GM18502 (cell line): ENCODE data around the gene YTHDC1.
"Not testable (repeated sequence)": the region's sequence is repeated elsewhere in the genome, so short reads cannot be mapped to it uniquely, and the experiment has no call there.

Source experiments
- ATAC-seq: cut with Tn5 transposase; IDR thresholded peaks from one replicate; pipeline ENCODE4 v1.9.1; 2021; ENCODE audit warnings: mild to moderate bottlenecking; ENCODE audit not compliant: unreplicated experiment, poor library complexity

The YTHDC1 gene

DNA sequence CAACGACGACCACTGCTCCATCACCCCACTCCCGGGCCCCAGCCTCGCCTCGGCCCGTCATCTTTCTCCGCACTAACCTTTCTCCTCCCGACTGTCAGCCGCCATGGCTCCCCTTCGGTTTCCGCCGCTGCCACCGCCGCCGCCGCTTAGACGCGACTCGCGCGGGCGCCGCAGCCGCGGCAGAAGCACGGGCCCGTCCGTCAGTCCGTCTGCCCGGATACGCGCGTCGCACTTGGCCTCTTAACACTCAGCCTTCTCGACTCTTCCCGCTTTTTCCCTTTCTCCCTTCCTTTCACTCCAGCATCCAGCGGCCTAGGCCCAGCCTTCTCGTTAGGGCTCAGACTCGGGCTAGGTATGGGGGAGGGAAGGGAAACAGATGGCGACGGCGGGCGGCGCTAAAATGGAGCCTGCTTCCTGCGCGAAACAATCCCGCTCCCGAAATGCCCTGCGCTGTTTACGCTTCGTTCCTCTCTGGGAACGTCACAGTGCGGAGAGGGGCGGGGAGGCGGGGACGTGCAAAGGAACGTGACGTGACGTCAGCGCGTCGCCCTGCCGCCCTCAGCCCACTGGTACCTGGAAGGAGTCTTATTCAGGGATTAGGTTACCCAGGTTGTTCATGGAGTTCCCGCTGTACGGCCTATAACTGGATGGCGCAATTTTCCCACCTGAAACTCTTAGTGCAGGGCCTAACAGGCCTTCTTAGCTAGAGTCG is at the start of gene YTHDC1:
TSS of gene YTHDC1 (minus strand) at position 442 of the 712 bp plus-strand sequence. CDS start at position 105, 337 bp downstream.
- peak; percentile 97 for ATAC-seq

DNA sequence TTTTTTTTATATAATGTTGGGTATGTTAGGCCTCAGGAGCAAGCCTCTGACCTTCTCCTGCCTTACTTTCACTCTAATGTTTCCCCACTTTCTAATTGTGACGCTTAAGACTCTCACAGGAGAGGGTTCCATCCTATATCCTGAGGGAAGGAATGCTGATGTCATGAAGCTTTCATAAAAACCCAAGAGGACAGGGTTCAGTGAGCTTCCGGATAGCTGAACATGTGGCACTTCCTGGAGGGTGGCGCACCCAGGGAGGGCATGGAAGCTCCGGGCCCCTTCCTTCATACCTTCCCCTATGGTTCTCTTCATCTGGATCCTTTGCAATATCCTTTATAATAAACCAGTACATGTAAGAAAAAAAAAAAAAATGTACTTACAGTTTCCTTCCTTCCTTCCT is 49.4 kb upstream of the YTHDC1 start:
- no peak for ATAC-seq

DNA sequence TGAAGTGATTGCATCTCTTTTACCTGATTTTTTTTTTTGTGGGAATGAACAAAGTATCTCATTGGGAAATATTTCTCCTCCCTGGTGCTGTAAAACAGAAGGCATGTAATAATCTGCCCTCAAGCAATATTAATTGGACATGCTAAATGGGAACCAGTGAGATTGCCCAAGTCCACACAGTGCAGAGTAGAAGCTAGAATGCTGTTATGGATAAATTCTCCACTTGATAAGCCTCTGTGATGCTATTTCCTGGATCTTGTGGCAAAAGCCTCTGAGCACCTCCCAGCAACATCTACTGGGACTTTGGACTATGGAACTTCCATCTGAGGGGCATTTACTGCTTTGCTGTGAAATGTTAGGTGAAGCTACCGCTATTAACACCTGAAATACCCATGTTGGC is 46.9 kb upstream of the YTHDC1 start:
- ATAC-seq = no peak

DNA sequence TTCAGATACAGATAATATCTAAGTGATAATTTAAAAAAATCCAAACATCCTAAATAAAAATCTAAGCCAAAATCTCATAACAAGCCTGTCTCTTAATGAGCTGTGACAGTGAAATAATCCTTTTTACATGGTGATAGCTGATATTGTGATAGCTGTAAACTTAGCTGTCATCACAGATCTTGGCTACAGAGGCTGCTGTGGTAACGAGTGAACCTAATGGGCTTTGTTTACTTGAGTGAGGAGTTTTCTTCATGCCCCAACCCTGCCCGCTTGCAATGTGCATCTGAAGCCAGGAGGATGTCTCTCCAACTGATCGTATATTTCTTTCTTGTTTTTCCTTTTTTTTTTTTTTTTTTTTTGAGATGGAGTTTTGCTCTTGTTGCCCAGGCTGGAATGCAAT is 41.5 kb upstream of the YTHDC1 start:
- ATAC-seq = no peak

GRCh38 chr4:68390205-68390935 is 40.5 kb upstream of the YTHDC1 start:
- no peak for ATAC-seq

- ATAC-seq = not testable (repeated sequence)
Measured at GRCh38 chr4:68389386-68389913, 39.6 kb upstream of the YTHDC1 start.

DNA sequence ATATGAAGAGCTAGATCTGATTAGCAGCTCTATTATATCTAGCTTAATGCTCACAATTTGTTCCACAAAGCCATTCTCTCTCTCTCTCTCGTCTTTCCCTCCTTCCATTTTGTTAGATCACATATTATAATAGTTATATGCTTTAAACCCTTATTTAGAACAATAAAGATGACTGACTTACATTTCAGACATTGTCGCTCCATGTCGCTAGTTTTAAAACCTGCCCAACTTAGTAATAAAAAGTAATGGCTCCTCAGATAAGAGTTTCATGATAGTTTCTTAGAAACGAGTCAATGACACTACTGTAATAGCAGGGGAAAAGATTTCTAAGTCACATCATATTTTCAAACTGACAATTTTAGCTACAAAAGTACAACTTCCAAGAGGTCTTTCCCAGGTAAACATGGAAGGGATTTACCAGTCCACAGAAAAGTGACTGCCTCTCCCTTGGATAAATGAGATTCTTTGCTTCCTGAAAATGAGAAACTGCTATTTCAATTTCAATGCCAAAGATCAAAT is 38.5 kb upstream of the YTHDC1 start:
- no peak for ATAC-seq

DNA sequence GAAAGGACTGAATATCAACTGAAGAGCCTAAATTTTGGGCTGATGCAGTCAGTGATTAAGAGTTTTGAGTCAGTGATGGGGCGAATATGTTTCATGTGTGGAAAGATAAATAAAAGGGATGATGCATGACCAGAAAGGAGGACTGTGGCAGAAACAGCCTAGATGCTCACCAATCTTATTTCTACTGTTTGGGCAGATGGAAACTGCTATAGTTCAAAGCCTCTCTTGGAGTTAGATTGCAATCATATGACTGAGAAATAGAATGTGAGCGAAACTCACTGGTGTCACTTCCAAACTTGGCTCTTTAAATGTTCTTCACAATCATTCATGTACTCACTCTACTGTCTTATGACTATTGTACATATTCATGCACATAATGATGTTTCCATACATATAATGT is 35.4 kb upstream of the YTHDC1 start:
- ATAC-seq = no peak

GRCh38 chr4:68383115-68383514 is 33.2 kb upstream of the YTHDC1 start:
- ATAC-seq = no peak

GRCh38 chr4:68378226-68378625 is 28.3 kb upstream of the YTHDC1 start:
- no peak for ATAC-seq

DNA sequence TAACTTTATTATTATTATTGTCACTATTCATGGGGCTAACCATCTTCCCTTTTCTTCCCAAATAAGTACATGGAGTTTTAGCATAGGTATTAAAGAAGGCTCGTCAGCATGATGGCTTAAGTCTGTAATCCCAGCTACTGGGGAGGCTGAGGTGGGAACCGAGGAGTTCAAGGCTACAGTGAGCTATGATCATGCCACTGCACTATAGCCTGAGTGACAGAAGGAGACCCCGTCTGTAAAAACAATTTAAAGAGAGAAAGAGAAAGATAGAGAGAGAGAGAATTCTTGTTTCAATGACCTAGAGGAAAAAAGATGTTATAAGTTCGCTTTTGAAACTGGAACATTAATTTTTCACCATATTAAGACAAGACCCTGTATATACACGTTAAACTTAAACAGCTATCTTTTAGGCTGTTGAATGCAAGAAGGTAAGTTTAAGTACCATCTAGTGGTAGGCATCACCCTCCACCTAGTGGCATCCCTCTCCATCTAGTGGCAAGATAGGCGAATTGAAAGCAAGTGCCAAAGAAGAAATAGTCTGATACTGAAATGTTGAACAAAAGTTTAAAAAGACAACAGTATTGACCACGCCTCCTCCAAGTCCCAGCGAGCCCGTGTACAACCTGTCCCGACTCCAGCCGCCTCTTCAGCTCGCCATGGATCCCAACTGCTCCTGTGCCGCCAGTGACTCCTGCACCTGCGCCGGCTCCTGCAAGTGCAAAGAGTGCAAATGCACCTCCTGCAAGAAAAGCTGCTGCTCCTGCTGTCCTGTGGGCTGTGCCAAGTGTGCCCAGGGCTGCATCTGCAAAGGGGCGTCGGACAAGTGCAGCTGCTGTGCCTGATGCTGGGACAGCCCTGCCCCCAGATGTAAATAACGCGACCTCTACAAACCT is 26.0 kb upstream of the YTHDC1 start:
- ATAC-seq = peak; percentile 85

- peak; percentile 85 for ATAC-seq
Measured at GRCh38 chr4:68373513-68373912, 23.6 kb upstream of the YTHDC1 start.

DNA sequence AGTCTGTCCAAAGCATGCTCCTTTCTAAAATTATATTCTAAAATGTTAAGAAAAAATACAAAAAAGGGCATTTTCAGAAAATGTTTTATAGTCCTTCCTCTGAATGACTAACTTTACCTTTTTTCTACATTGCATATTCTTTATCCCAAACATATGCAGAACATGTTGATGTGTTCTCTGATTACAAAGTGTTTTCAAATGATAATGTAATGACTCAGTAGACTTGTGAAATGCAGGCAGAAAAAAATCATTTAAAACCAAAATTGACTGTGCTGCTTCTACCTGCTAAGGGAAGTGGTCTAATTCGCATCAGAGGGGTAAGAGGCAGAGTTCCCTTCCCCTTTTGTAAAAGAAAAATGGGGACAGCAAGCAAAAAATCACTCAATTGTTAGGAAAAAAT is 22.7 kb upstream of the YTHDC1 start:
- no peak for ATAC-seq

DNA sequence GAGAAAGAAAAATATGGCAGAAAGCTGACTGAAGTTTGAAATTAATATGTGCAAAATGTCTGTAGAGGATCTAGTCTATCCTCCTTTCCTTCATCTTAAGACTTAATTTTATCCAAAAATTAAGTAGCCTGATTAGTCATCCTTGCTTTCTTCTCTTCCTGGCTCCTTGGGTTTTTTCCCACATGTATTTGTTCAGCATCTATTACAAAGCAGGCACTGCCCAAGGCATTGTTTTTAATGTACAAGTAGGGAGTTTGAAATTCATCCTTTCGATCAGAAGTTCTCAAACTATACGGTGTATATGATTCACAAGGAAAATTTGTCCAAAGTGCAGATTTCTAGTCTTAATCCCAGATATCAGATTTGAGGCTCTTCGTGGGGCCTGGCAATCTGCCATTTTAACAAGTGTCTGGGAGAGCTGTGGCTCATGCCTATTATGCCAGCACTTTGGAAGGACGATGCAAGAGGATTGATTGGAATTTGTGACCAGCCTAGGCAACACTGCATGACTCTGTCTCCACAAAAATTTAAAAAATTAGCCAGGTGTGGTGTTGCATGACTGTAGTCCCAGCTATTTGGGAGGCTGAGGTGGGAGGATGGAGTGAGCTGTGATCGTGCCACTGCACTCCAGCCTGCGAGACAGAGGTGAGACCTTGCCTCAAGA is 19.4 kb upstream of the YTHDC1 start:
- no peak for ATAC-seq

- no peak for ATAC-seq
Measured at GRCh38 chr4:68368691-68369131, 18.8 kb upstream of the YTHDC1 start.

- ATAC-seq = no peak
Measured at GRCh38 chr4:68367835-68368234, 17.9 kb upstream of the YTHDC1 start.

DNA sequence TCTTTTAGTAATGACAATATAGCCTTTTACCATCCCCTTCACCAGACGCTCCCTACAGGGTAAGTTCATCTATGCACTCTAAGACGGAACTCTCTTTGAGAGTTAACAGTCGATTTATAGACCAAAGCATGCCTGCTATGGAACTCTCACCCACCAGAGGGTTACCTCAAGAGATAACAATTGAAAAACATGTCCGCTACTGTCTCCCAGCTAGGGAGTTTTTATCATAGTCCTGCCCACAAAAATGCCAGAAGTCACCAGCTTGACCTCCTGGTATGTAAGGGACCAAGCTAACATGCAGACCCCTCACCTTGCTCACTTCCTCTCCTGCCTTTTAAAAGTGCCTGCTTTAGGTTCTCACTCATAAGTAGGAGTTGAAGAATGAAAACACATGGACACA is 16.7 kb upstream of the YTHDC1 start:
- no peak for ATAC-seq

DNA sequence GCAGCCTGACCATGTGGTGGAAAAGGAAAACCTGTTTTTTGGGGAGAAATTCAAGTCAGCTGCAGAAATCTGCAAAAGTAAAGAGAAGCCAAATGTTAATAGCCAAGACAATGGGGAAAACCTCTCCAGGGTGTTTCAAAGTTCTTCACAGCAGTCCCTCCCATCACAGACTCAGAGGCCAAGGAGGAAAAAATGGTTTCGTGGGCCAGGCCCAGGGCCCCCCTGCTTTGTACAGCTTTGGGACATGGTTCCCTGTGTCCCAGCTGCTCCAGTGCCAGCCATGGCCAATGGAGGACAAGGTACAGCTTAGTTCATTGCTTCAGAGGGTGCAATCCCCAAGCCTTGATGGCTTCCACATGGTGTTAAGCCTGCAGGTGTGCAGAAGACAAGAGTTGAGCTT is 15.2 kb upstream of the YTHDC1 start:
- no peak for ATAC-seq

DNA sequence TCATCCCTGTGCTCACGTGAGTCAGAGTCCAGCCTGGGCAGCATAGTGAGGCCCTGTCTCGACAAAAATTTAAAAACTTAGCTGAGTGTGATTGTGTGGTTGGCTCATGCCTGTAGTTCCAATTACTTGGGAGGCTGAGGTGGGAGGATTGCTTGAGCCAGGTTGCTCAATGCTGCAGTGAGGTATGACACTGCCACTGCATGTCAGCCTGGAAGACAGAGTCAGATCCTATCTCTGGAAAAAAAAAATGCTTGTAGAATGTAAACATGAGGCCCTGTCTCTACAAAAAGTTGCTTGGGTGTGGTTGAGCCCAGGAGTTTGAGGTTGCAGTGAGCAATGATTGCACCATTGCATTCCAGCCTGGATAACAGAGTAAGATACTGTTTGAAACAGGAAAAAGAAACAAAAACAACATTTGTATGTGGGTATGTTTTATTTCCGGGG is 11.3 kb upstream of the YTHDC1 start:
- no peak for ATAC-seq
